ENCODE data around the gene CENPT. TPM values are rescaled to one million over a fixed set of nuclear protein-coding genes. Genes with fewer than 3 reads are reported as not detected.

Gene CENPT
- polyA plus RNA-seq, 2 of the 4 experiments (the other 2 are of a cell fraction): 19.1 to 36.9 TPM

GRCh38 chr16:67858500-67858899, 11.0 kb upstream of the CENPT start (continued):
- TF ChIP-seq, protein P1, sequence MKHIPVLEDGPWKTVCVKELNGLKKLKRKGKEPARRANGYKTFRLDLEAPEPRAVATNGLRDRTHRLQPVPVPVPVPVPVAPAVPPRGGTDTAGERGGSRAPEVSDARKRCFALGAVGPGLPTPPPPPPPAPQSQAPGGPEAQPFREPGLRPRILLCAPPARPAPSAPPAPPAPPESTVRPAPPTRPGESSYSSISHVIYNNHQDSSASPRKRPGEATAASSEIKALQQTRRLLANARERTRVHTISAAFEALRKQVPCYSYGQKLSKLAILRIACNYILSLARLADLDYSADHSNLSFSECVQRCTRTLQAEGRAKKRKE (CRISPR knock-in tag; IDR thresholded peaks at IDR 0.05; ENCODE audit: low read depth): no peak
- TF ChIP-seq FOSL2 (IDR thresholded peaks at IDR 0.05) (no peak), FOSL2 (CRISPR knock-in tag; IDR thresholded peaks at IDR 0.05) (no peak)

- Histone ChIP-seq H3K4me2 (peak overlapping the region; percentile 65), H3K9me3 (no peaks in the 10 kb centered on the region), H3K4me3 (no peak overlapping the region), H3K4me1 (peaks cover 54% of the 10 kb centered on the region), H3K27ac (peak overlapping the region in 1 of 2 experiments; percentile 56; a peak in 3 of 6 replicates)
- FAIRE-seq: no peak
- ATAC-seq: peak; percentile 97 to 98
- peak; percentile 95 to 96 for DNase-seq (ENCODE audit: low read depth in 1 of 2, low spot score in 1 of 2)
- ChIA-PET POLR2A (interaction anchor here (0.7 kb wide), 1 partner anchor 41 kb away, joined by 3 read pairs; no protein-coding TSS in a partner anchor), CTCF (interaction anchor here (0.7 to 1.7 kb wide), 5 partner anchors 9 to 58 kb away, joined by 3 to 7 read pairs (median 3); partner anchors contain the start of gene NRN1L)
- WGBS (ENCODE audit: missing lambda C conversion rate): 26% methylated on average over 3 of the region's 3 CpGs
- no peak for TF ChIP-seq EP300 (IDR thresholded peaks at IDR 0.05)
- TF ChIP-seq TFCP2L1 (CRISPR knock-in tag; IDR thresholded peaks at IDR 0.05): no peak
- peak; percentile 34 for TF ChIP-seq MAFK (IDR thresholded peaks at IDR 0.05; ENCODE audit: partially characterized antibody)
- TF ChIP-seq, protein P1 (CRISPR knock-in tag; IDR thresholded peaks at IDR 0.05; ENCODE audit: low read depth): no peak
- no peak for TF ChIP-seq RARB (CRISPR knock-in tag; IDR thresholded peaks at IDR 0.05)
- TF ChIP-seq HOXB13 (CRISPR knock-in tag; IDR thresholded peaks at IDR 0.05; ENCODE audit: low read depth): no peak
- no peak for TF ChIP-seq POLR2A (IDR thresholded peaks at IDR 0.05; ENCODE audit: low read length)
- no peak for TF ChIP-seq ESRRA (IDR thresholded peaks at IDR 0.05; ENCODE audit: borderline replicate concordance, low read length)
- TF ChIP-seq TP53 (CRISPR knock-in tag; IDR thresholded peaks at IDR 0.05): no peak
- no peak for TF ChIP-seq CHD2 (IDR thresholded peaks at IDR 0.05; ENCODE audit: low read length, partially characterized antibody)
- TF ChIP-seq PHF8 (IDR thresholded peaks at IDR 0.05; ENCODE audit: borderline replicate concordance, low read depth): no peak
- no peak for TF ChIP-seq CTCF (IDR thresholded peaks at IDR 0.05)
- no peak for TF ChIP-seq REST (IDR thresholded peaks at IDR 0.05)
- TF ChIP-seq MAX (IDR thresholded peaks at IDR 0.05): 0 out of 2 replicates have a peak, but pooled peaks have one; percentile 37
- TF ChIP-seq NFE2L2 (conservative IDR thresholded peaks at IDR 0.05; ENCODE audit: low read length): no peak
- TF ChIP-seq BHLHE40 (IDR thresholded peaks at IDR 0.05; ENCODE audit: low read depth, low read length): no peak
- no peak for TF ChIP-seq RFX5 (IDR thresholded peaks at IDR 0.05)
- TF ChIP-seq FOSL2 (IDR thresholded peaks at IDR 0.05): no peak; the same call in 1 of the 2 replicates
- TF ChIP-seq FOSL2 (CRISPR knock-in tag; IDR thresholded peaks at IDR 0.05): peak; percentile 85
- TF ChIP-seq EHF (CRISPR knock-in tag; IDR thresholded peaks at IDR 0.05): no peak
- no peak for TF ChIP-seq FOSB (CRISPR knock-in tag; IDR thresholded peaks at IDR 0.05)
- no peak for TF ChIP-seq ZNF302 (CRISPR knock-in tag; IDR thresholded peaks at IDR 0.05)
- no peak for TF ChIP-seq ZC3H11A (IDR thresholded peaks at IDR 0.05)
- no peak for TF ChIP-seq ZSCAN20 (CRISPR knock-in tag; IDR thresholded peaks at IDR 0.05)
- no peak for TF ChIP-seq JUNB (IDR thresholded peaks at IDR 0.05)
- TF ChIP-seq, protein P2, sequence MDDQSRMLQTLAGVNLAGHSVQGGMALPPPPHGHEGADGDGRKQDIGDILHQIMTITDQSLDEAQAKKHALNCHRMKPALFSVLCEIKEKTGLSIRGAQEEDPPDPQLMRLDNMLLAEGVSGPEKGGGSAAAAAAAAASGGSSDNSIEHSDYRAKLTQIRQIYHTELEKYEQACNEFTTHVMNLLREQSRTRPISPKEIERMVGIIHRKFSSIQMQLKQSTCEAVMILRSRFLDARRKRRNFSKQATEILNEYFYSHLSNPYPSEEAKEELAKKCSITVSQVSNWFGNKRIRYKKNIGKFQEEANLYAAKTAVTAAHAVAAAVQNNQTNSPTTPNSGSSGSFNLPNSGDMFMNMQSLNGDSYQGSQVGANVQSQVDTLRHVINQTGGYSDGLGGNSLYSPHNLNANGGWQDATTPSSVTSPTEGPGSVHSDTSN (IDR thresholded peaks at IDR 0.05): peak; percentile 54; the same call in 1 of the 2 replicates
- TF ChIP-seq NR3C1 (IDR thresholded peaks at IDR 0.05): no peak
- TF ChIP-seq SMC3 (IDR thresholded peaks at IDR 0.05): no peak
- TF ChIP-seq RNF2 (IDR thresholded peaks at IDR 0.05; ENCODE audit: borderline replicate concordance, low read depth): no peak
- no peak for TF ChIP-seq ELK1 (IDR thresholded peaks at IDR 0.05; ENCODE audit: low read depth, low read length)
These were observed 10.2 kb upstream of the CENPT start for GRCh38 chr16:67857547-67858233.
